Superior temporal gyrus (tissue), 1 donor: Measurements from ENCODE around the gene MAP7.

Source experiments
- DNase-seq: peaks from one replicate; pipeline ENCODE4 v3.0.0-alpha.2; 2016; ENCODE audit errors: extremely low spot score

The MAP7 gene

DNA sequence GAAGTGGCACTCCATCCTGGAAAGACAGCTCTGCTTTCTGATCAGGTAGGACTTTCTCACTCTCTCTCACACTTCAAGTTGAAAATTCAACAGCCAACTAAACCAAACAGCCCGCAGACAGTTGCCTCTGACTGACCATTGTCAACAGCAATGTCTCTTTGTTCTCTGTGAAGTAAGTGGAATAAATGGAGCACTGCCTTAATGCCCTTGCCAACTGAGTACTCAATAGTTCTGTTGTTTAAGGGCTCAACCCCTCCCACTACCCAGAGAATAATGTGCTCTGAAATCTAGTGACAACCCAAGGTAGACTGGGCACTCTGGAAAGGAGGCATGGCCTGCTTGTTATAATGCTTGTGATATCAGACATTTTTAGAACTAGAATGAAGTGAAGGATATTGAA lies 243.8 kb downstream of the MAP7 start:
- DNase-seq, result peak; percentile 94

DNA sequence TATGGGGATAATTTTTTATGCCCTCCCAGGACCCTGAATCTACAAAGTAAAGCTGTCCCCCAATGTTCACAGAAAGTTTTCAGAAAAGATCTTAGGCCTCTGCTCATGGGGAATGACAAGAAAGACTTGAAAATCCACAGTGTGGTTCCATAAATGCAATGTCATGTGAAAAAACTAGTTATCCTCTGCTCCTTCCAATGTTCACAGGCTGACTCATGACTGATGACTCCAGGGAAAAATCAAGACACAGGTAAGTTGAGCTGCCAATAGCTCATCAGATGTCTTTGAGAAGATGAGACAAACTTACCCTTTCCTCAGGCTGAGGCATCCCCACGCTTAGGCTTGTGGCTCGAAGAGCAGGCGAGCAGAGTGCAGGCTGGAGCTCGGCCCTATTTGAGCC lies 245.8 kb downstream of the MAP7 start:
- DNase-seq, result no peak

DNA sequence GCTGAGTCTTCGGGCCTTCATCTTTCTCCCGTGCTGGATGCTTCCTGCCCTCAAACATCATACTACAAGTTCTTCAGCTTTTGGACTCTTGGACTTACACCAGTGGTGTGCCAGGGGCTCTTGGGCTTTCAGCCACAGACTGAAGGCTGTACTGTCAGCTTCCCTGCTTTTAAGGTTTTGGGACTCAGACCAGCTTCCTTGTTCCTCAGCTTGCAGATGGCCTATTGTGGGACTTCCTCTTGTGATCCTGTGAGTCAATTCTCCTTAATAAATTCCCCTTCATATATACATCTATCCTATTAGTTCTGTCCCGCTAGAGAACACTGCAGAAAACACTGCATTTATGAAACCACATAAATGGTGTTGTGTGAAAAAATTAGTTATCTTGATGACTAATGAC lies 246.7 kb downstream of the MAP7 start:
- DNase-seq, result no peak

DNA sequence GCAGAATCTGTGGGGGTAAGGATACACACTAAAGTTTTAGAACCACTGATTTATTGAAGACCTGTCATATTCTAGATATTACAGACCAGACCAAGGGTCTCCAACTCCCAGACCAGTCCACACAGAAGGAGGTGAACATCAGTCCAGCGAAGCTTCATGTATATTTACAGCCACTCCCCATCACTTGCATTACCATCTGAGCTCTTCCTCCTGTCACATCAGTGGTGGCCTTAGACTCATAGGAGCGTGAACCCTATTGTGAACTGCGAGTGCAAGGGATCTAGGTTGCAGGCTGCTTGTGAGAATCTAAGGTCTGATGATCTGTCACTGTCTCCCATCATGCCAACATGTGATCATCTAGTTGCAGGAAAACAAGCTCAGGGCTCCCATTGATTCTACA lies 255.6 kb downstream of the MAP7 start:
- DNase-seq, result no peak
